IMR-90 (cell line): Measurements from ENCODE around the gene DCUN1D2. TPM values are rescaled to one million over a fixed set of nuclear protein-coding genes. Genes with fewer than 3 reads are reported as not detected.

ENCODE experiments used
- ATAC-seq: fragments of 200-7000 bp; cut with Tn5 transposase; 2 replicates; pipeline ENCODE4 v1.9.1; 2020; ENCODE audit warnings: low read depth, mild to moderate bottlenecking, moderate library complexity
- BruUV-seq: library from RNA; stranded (reverse); fragments of 400-500 nt; replicated peaks from 2 replicates; lab custom pipeline; 2021; lab: Mats Ljungman, UMichigan
- CTCF ChIA-PET: fragments of 300-600 bp; formaldehyde crosslinking; extraction: SDS; loops from one replicate; lab custom pipeline; 2021; ENCODE audit warnings: antibody characterized with exemption; lab: Yijun Ruan, JAX
- POLR2A ChIA-PET: fragments of 300-600 bp; sonication (Branson Sonifier 250); formaldehyde crosslinking; loops from one replicate; lab custom pipeline; 2022; ENCODE audit warnings: antibody characterized with exemption; ENCODE audit not compliant: unreplicated experiment; lab: Charles Lee
- DNase-seq: peaks from one replicate; pipeline ENCODE4 v3.0.0; 2013
- H2AFZ ChIP-seq: replicated peaks from 2 replicates; pipeline ENCODE3; 2013; ENCODE audit warnings: low read length, mild to moderate bottlenecking; ENCODE audit not compliant: poor library complexity
- H2AK5ac ChIP-seq: 2 replicates; pipeline ENCODE4 v1.6.1; 2013; ENCODE audit warnings: low read depth, low read length, inconsistent platforms
- H2AK9ac ChIP-seq: replicated peaks from 2 replicates; pipeline ENCODE3; 2013; ENCODE audit warnings: mild to moderate bottlenecking, low read depth, low read length, moderate library complexity; ENCODE audit not compliant: poor library complexity
- H2BK120ac ChIP-seq: 2 replicates; pipeline ENCODE4 v1.6.1; 2013; ENCODE audit warnings: low read depth, low read length, inconsistent platforms
- H2BK15ac ChIP-seq: 3 replicates; pipeline ENCODE4 v1.6.1; 2013; ENCODE audit warnings: low read depth, low read length, inconsistent platforms
- H2BK20ac ChIP-seq: 2 replicates; pipeline ENCODE4 v1.6.1; 2013; ENCODE audit warnings: low read depth, mild to moderate bottlenecking, inconsistent platforms, low read length, moderate library complexity
- H2BK5ac ChIP-seq: 2 replicates; pipeline ENCODE4 v1.6.1; 2013; ENCODE audit warnings: mild to moderate bottlenecking, low read depth, low read length, inconsistent platforms; ENCODE audit not compliant: poor library complexity, severe bottlenecking
- H3K14ac ChIP-seq: replicated peaks from 2 replicates; pipeline ENCODE4 v1.6.1; 2013; ENCODE audit warnings: low read depth, low read length, inconsistent platforms
- H3K18ac ChIP-seq: 2 replicates; pipeline ENCODE4 v1.6.1; 2013; ENCODE audit warnings: low read depth, low read length, control low read depth
- H3K23ac ChIP-seq: 2 replicates; pipeline ENCODE4 v1.6.1; 2013; ENCODE audit warnings: low read depth, low read length, inconsistent platforms
- H3K27ac ChIP-seq: 2 replicates; pipeline ENCODE4 v1.5.1; 2013; ENCODE audit warnings: mild to moderate bottlenecking, control low read depth, low read length; ENCODE audit not compliant: insufficient read depth
- H3K27me3 ChIP-seq: 2 replicates; pipeline ENCODE4 v1.6.1; 2013; ENCODE audit warnings: low read length; ENCODE audit not compliant: control insufficient read depth, insufficient read depth
- H3K36me3 ChIP-seq: 2 replicates; pipeline ENCODE4 v1.6.1; 2013; ENCODE audit warnings: low read length, mixed read lengths; ENCODE audit not compliant: control insufficient read depth, insufficient read depth
- H3K4ac ChIP-seq: 2 replicates; pipeline ENCODE4 v1.6.1; 2013; ENCODE audit warnings: low read depth, low read length, inconsistent platforms
- H3K4me1 ChIP-seq: 2 replicates; pipeline ENCODE4 v1.6.1; 2013; ENCODE audit warnings: low read length, mixed read lengths; ENCODE audit not compliant: control insufficient read depth, insufficient read depth
- H3K4me2 ChIP-seq: 2 replicates; pipeline ENCODE4 v1.6.1; 2013; ENCODE audit warnings: low read depth, mild to moderate bottlenecking, control low read depth, low read length, moderate library complexity
- H3K4me3 ChIP-seq: 2 replicates; pipeline ENCODE4 v1.5.1; 2013; ENCODE audit warnings: low read depth, mild to moderate bottlenecking, control low read depth, low read length, moderate library complexity; ENCODE audit not compliant: insufficient read depth
- H3K56ac ChIP-seq: 2 replicates; pipeline ENCODE4 v1.6.1; 2013; ENCODE audit warnings: low read length, inconsistent platforms; ENCODE audit not compliant: insufficient read depth; ENCODE audit errors: extremely low read depth
- H3K79me1 ChIP-seq, 2 experiments: 2 replicates each; pipeline ENCODE4 v1.6.1; 2013; ENCODE audit warnings: low read length in 2 of 2, inconsistent platforms in 1 of 2, low read depth in 1 of 2
- H3K9ac ChIP-seq: 2 replicates; pipeline ENCODE4 v1.6.1; 2013; ENCODE audit warnings: low read depth, low read length, control low read depth
- H3K9me1 ChIP-seq: 2 replicates; pipeline ENCODE4 v1.6.1; 2013; ENCODE audit warnings: low read length, inconsistent platforms; ENCODE audit not compliant: insufficient read depth
- H3K9me3 ChIP-seq: 2 replicates; pipeline ENCODE4 v1.6.1; 2013; ENCODE audit warnings: low read length; ENCODE audit not compliant: control insufficient read depth, insufficient read depth
- H4K20me1 ChIP-seq: 2 replicates; pipeline ENCODE4 v1.6.1; 2013; ENCODE audit warnings: low read length, inconsistent platforms; ENCODE audit not compliant: insufficient read depth
- H4K5ac ChIP-seq: 2 replicates; pipeline ENCODE4 v1.6.1; 2013; ENCODE audit warnings: mild to moderate bottlenecking, low read depth, low read length, control low read depth
- H4K8ac ChIP-seq, 2 experiments: 2 replicates each; pipeline ENCODE4 v1.6.1; 2013; ENCODE audit warnings: low read depth in 2 of 2, low read length in 2 of 2, control low read depth in 1 of 2, inconsistent platforms in 1 of 2
- H4K91ac ChIP-seq: 2 replicates; pipeline ENCODE4 v1.6.1; 2013; ENCODE audit warnings: low read depth, low read length, inconsistent platforms; ENCODE audit not compliant: insufficient read depth
- BHLHE40 ChIP-seq: fragments of 150-350 bp; IDR thresholded peaks from 2 replicates; pipeline ENCODE4 v1.6.1; 2016; ENCODE audit warnings: mild to moderate bottlenecking, low read depth, low read length
- CTCF ChIP-seq: conservative IDR thresholded peaks from 2 replicates; pipeline ENCODE4 v1.5.1; 2012; ENCODE audit warnings: mild to moderate bottlenecking, low read depth, low read length, improper control_type of control experiment
- NFE2L2 ChIP-seq: fragments of 150-350 bp; IDR thresholded peaks from 2 replicates; pipeline ENCODE4 v1.6.1; 2016; ENCODE audit warnings: low read depth, mild to moderate bottlenecking, low read length
- SMC3 ChIP-seq: fragments of 150-350 bp; IDR thresholded peaks from 2 replicates; pipeline ENCODE4 v1.6.1; 2016; ENCODE audit warnings: low read depth, mild to moderate bottlenecking, antibody characterized with exemption, low read length, moderate library complexity
- USF2 ChIP-seq: fragments of 150-350 bp; IDR thresholded peaks from 2 replicates; pipeline ENCODE4 v1.6.1; 2017; ENCODE audit warnings: mild to moderate bottlenecking, antibody characterized with exemption, low read length, low read depth
- WGBS, 2 experiments: methylation state at CpG; one replicate each; pipeline versions ENCODE4 v1.1.5 to v1.1.7; 2013; ENCODE audit warnings: missing lambda C conversion rate in 2 of 2; ENCODE audit not compliant: insufficient read length in 1 of 2; ENCODE audit errors: extremely low coverage in 2 of 2; 5-methylcytosine and 5-hydroxymethylcytosine counted together
- dilution Hi-C: fragments of 300-500 bp; cut with HindIII; formaldehyde crosslinking; loops from one replicate; pipeline ENCODE4 v1.14.3; 2018; ENCODE audit warnings: low sequenced_read_pairs; ENCODE audit not compliant: unreplicated experiment
- in situ Hi-C: fragments of 300-500 bp; cut with MboI; formaldehyde crosslinking; loops from 3 replicates; pipeline ENCODE4 v1.14.3; 2019; ENCODE audit warnings: low sequenced_read_pairs, inconsistent platforms, mixed read lengths
- intact Hi-C: fragments of 100-400 bp; cut with micrococcal nuclease; formaldehyde crosslinking; loops from 2 replicates; pipeline ENCODE4 v1.10.0; 2022
- polyA plus RNA-seq, 3 experiments: library from polyadenylated mRNA; depleted of rRNA; stranded (reverse); fragments of >200 nt; gene quantifications; 2 replicates each; pipeline ENCODE4 v1.2.3, GENCODE V29; 2012; ENCODE audit warnings: low replicate concordance in 1 of 3
- total RNA-seq: library from RNA; depleted of rRNA; stranded (reverse); fragments of >200 nt; gene quantifications from 2 replicates; pipeline ENCODE4 v1.2.3, GENCODE V29; 2012

Gene DCUN1D2
- total and polyA plus RNA-seq, 2 of the 4 experiments (the other 2 are of a cell fraction): 8.1 to 11.5 TPM

- no peak for TF ChIP-seq CTCF
- no peak for TF ChIP-seq BHLHE40
- TF ChIP-seq USF2: no peak
- TF ChIP-seq SMC3: no peak
- no peak for TF ChIP-seq NFE2L2
- H4K5ac ChIP-seq: no peak overlapping the region
- H2AK9ac ChIP-seq: no peak overlapping the region
- H3K4me2 ChIP-seq: no peak overlapping the region
- H3K9me3 ChIP-seq: no peaks in the 10 kb centered on the region
- H3K9ac ChIP-seq: no peak overlapping the region
- no peak overlapping the region for H3K14ac ChIP-seq
- no peak overlapping the region for H2BK20ac ChIP-seq
- H3K18ac ChIP-seq: no peak overlapping the region
- no peaks in the 10 kb centered on the region; the same call in none of the 2 replicates for H4K20me1 ChIP-seq
- no TSS peak for BruUV-seq
- intact Hi-C loops: no loop called here
- H3K56ac ChIP-seq: no peak overlapping the region
- H3K4me1 ChIP-seq: peaks cover 2% of the 10 kb centered on the region; the same call in 1 of the 2 replicates
- no peak overlapping the region for H2BK120ac ChIP-seq
- dilution Hi-C loops: no loop called here
- peaks cover 20 to 51% of the 10 kb centered on the region in 2 experiments for H3K79me1 ChIP-seq
- no peak overlapping the region for H3K27ac ChIP-seq
- H3K4me3 ChIP-seq: no peak overlapping the region
- no peaks in the 10 kb centered on the region for H3K27me3 ChIP-seq
- ATAC-seq (no peak), DNase-seq (no peak)
- H3K9me1 ChIP-seq: peaks cover 5% of the 10 kb centered on the region; the same call in 1 of the 2 replicates
- H4K8ac ChIP-seq: no peak overlapping the region
- H2BK15ac ChIP-seq: no peak overlapping the region
- H3K36me3 ChIP-seq: peaks cover 23% of the 10 kb centered on the region
- ChIA-PET POLR2A (no interaction called here), CTCF (no interaction called here)
- 99% methylated on average over 9 of the region's 10 CpGs; no CpG with 5 or more reads in 1 of the 2 experiments for WGBS, 2 experiments
- in situ Hi-C loops: no loop called here
- no peak overlapping the region for H2AFZ ChIP-seq
- H3K23ac ChIP-seq: no peak overlapping the region
- no peak overlapping the region for H2BK5ac ChIP-seq
- no peak overlapping the region for H3K4ac ChIP-seq
- no peak overlapping the region for H4K91ac ChIP-seq
- no peak overlapping the region for H2AK5ac ChIP-seq
These were observed 20.4 kb downstream of the DCUN1D2 start for GRCh38 chr13:113470073-113470472.
